ENCODE data around the gene MRTFB. TPM values are rescaled to one million over a fixed set of nuclear protein-coding genes. Genes with fewer than 3 reads are reported as not detected.

MRTFB gene
- polyA plus RNA-seq, 4 donors, result 3.1 to 20.2 (median 9.4) TPM

DNA sequence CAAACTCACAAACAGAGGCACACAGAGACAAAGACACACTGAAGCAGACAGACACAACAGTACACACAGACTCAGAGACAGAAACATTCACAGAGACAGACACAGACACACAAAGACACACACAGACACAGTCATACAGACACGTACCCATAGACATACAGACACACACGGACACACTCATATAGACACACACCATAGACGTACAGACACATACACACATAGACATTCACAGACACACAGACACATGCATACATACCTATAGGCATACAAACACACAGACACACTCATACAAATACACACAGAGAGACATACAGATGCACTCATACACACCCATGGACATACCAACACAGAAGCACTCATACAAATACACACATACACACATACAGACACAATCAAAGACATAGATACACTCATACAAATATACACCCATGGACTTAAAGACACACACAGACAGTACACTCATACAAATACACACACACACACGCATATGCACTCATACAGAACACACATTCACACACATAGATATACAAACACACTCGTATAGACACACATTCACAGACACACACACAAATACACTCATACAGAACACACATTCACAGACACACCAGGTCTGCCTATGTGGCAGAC, 19.9 kb upstream of the MRTFB start:
- no peak for FAIRE-seq

DNA sequence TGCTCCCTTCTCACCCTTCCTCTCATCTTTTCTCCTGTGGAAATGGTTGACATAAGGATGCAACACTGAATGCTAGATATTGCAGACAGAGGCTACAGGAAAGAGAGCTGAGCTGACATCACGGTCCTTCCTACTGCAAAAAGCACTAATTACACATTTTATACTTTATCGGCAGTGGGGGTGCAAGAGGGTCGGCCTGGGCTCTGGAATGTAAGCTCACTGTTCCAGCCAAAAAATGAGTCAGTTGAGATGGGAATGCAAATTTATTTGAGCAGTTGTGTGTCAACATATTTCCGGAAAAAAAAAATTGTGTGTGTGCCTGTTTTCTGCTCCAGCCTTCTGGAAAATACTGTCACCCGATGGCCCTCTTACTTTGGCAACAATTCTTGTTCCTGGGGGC, 14.1 kb upstream of the MRTFB start:
- no peak for FAIRE-seq
- Histone ChIP-seq H3K27ac (ENCODE audit: low read depth in 1 of 3, low read length in 2 of 3) (peak overlapping the region in 1 of 3 donors; percentile 33), H3K9me3 (ENCODE audit: control insufficient read depth in 2 of 2, insufficient read depth in 1 of 2, low read depth in 1 of 2, low read length in 1 of 2) (peaks cover 0 to 8% of the 10 kb centered on the region in 2 donors), H3K4me1 (ENCODE audit: control insufficient read depth in 3 of 3, insufficient read depth in 2 of 3, low read depth in 1 of 3, low read length in 2 of 3) (no peaks in the 10 kb centered on the region), H3K4me3 (ENCODE audit: low read depth in 1 of 3, low read length in 3 of 3) (no peak overlapping the region), H3K36me3 (ENCODE audit: control insufficient read depth in 3 of 3, insufficient read depth in 2 of 3, low read depth in 1 of 3, low read length in 3 of 3) (no peaks in the 10 kb centered on the region), H3K27me3 (ENCODE audit: control insufficient read depth in 3 of 3, insufficient read depth in 3 of 3, low read length in 3 of 3) (no peaks in the 10 kb centered on the region)
- 59 to 82% (median 79%) methylated on average over 5 of the region's 5 CpGs for WGBS, 3 donors
- no peak for DNase-seq

More for the DNA sequence above, 19.9 kb upstream of the MRTFB start:
- Histone ChIP-seq H3K27ac (ENCODE audit: low read depth in 1 of 3, low read length in 2 of 3) (no peak overlapping the region), H3K27me3 (ENCODE audit: control insufficient read depth in 3 of 3, insufficient read depth in 3 of 3, low read length in 3 of 3) (no peaks in the 10 kb centered on the region), H3K4me3 (ENCODE audit: low read depth in 1 of 3, low read length in 3 of 3) (no peak overlapping the region), H3K36me3 (ENCODE audit: control insufficient read depth in 3 of 3, insufficient read depth in 2 of 3, low read depth in 1 of 3, low read length in 3 of 3) (no peaks in the 10 kb centered on the region), H3K4me1 (ENCODE audit: control insufficient read depth in 3 of 3, insufficient read depth in 2 of 3, low read depth in 1 of 3, low read length in 2 of 3) (peaks cover 0 to 4% (median 0%) of the 10 kb centered on the region in 3 donors), H3K9me3 (ENCODE audit: control insufficient read depth in 2 of 2, insufficient read depth in 1 of 2, low read depth in 1 of 2, low read length in 1 of 2) (peaks cover 0 to 2% of the 10 kb centered on the region in 2 donors)
- DNase-seq, result no peak
- WGBS, 3 donors, result 88 to 93% (median 88%) methylated on average over 5 of the region's 5 CpGs

DNA sequence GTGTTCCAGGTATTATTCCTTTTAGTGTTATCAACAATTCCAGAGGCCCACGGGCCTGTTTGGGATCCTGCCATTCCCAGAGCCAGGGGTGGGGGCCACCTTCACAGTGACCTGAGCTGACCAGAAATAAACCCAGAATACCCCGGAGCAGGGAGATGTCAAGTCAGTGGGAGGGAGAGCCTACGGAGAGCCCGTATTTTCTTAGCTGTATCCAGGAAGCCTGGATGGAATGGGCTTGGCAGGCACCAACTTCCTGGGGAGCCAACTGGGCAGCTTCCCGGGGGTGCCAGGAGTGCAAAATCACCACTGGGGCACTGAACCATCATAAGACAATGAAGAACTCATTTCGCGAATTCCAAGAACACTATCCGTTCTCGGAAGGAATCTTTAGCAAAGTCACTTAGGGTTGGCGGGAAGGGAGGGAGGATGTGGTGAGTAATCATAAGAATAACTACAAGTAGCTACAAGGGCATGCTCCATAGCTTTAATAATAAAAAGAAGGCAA, 13.2 kb upstream of the MRTFB start:
- no peaks in the 10 kb centered on the region for H3K27me3 ChIP-seq (ENCODE audit: control insufficient read depth in 3 of 3, insufficient read depth in 3 of 3, low read length in 3 of 3)
- peak overlapping the region in 1 of 3 donors; percentile 21 for H3K27ac ChIP-seq (ENCODE audit: low read depth in 1 of 3, low read length in 2 of 3)
- H3K9me3 ChIP-seq (ENCODE audit: control insufficient read depth in 2 of 2, insufficient read depth in 1 of 2, low read depth in 1 of 2, low read length in 1 of 2), result peaks cover 0 to 8% of the 10 kb centered on the region in 2 donors
- no peak for DNase-seq
- H3K4me1 ChIP-seq (ENCODE audit: control insufficient read depth in 3 of 3, insufficient read depth in 2 of 3, low read depth in 1 of 3, low read length in 2 of 3), result no peaks in the 10 kb centered on the region
- 81 to 85% (median 82%) methylated on average over 10 of the region's 10 CpGs for WGBS, 3 donors
- no peak for FAIRE-seq
- H3K4me3 ChIP-seq (ENCODE audit: low read depth in 1 of 3, low read length in 3 of 3), result no peak overlapping the region
- no peaks in the 10 kb centered on the region for H3K36me3 ChIP-seq (ENCODE audit: control insufficient read depth in 3 of 3, insufficient read depth in 2 of 3, low read depth in 1 of 3, low read length in 3 of 3)

DNA sequence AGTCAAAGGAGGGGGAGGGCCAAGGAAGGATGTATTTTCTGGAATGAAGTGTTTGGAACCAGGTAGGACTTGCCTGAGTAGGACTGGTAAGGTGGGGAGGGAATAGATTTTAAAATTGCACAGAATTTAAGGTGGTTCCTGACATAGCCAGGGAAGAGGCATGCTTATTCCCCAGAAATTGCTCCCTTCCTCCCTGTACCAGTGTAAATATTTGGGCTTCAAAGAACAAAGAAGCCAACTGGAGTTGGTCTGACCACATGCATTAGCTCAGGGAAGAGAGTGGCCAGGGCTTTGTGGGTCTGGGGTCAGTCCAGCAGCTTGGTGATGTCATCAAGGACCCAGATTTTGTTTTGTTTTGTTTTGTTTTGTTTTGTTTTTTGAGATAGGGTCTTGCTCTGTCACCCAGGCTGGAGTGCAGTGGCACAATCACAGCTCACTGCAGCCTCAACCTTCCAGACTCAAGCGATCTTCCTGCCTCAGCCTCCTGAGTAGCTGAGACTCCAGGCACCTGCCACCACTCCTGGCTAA, 9.3 kb upstream of the MRTFB start:
- no peaks in the 10 kb centered on the region for H3K4me1 ChIP-seq (ENCODE audit: control insufficient read depth in 3 of 3, insufficient read depth in 2 of 3, low read depth in 1 of 3, low read length in 2 of 3)
- FAIRE-seq (no peak), DNase-seq (no peak)
- H3K9me3 ChIP-seq (ENCODE audit: control insufficient read depth in 2 of 2, insufficient read depth in 1 of 2, low read depth in 1 of 2, low read length in 1 of 2), result peaks cover 0 to 2% of the 10 kb centered on the region in 2 donors
- H3K36me3 ChIP-seq (ENCODE audit: control insufficient read depth in 3 of 3, insufficient read depth in 2 of 3, low read depth in 1 of 3, low read length in 3 of 3), result no peaks in the 10 kb centered on the region
- no peak overlapping the region for H3K27ac ChIP-seq (ENCODE audit: low read depth in 1 of 3, low read length in 2 of 3)
- H3K27me3 ChIP-seq (ENCODE audit: control insufficient read depth in 3 of 3, insufficient read depth in 3 of 3, low read length in 3 of 3), result no peaks in the 10 kb centered on the region
- WGBS, 3 donors, result 98 to 100% (median 100%) methylated on average over 1 of the region's 1 CpG
- H3K4me3 ChIP-seq (ENCODE audit: low read depth in 1 of 3, low read length in 3 of 3), result no peak overlapping the region

DNA sequence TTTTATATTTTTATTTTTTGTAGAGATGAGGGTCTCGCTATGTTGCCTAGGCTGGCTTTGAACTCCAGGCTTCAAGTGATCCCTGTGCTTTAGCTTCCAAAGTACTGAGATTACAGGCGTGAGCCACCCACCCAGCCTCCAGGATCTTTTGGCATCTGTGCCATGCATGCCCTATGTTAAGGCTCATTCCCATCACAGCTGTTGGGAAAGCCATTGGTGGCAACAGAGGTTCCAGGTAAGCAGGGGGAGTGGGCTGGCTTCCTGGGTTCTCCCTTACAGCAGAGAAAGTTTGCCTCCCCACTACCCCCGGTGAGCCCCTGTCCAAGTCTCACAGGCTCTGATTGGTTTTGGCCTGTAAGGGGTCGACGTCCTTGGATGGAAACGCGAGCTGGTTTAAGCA, 8.9 kb upstream of the MRTFB start:
- WGBS, 3 donors, result 89 to 93% (median 92%) methylated on average over 7 of the region's 7 CpGs
- DNase-seq (no peak), FAIRE-seq (no peak)
- H3K27me3 ChIP-seq (ENCODE audit: control insufficient read depth in 3 of 3, insufficient read depth in 3 of 3, low read length in 3 of 3), result no peaks in the 10 kb centered on the region
- H3K4me1 ChIP-seq (ENCODE audit: control insufficient read depth in 3 of 3, insufficient read depth in 2 of 3, low read depth in 1 of 3, low read length in 2 of 3), result no peaks in the 10 kb centered on the region
- H3K4me3 ChIP-seq (ENCODE audit: low read depth in 1 of 3, low read length in 3 of 3), result no peak overlapping the region
- H3K36me3 ChIP-seq (ENCODE audit: control insufficient read depth in 3 of 3, insufficient read depth in 2 of 3, low read depth in 1 of 3, low read length in 3 of 3), result no peaks in the 10 kb centered on the region
- no peaks in the 10 kb centered on the region for H3K9me3 ChIP-seq (ENCODE audit: control insufficient read depth in 2 of 2, insufficient read depth in 1 of 2, low read depth in 1 of 2, low read length in 1 of 2)
- no peak overlapping the region for H3K27ac ChIP-seq (ENCODE audit: low read depth in 1 of 3, low read length in 2 of 3)

DNA sequence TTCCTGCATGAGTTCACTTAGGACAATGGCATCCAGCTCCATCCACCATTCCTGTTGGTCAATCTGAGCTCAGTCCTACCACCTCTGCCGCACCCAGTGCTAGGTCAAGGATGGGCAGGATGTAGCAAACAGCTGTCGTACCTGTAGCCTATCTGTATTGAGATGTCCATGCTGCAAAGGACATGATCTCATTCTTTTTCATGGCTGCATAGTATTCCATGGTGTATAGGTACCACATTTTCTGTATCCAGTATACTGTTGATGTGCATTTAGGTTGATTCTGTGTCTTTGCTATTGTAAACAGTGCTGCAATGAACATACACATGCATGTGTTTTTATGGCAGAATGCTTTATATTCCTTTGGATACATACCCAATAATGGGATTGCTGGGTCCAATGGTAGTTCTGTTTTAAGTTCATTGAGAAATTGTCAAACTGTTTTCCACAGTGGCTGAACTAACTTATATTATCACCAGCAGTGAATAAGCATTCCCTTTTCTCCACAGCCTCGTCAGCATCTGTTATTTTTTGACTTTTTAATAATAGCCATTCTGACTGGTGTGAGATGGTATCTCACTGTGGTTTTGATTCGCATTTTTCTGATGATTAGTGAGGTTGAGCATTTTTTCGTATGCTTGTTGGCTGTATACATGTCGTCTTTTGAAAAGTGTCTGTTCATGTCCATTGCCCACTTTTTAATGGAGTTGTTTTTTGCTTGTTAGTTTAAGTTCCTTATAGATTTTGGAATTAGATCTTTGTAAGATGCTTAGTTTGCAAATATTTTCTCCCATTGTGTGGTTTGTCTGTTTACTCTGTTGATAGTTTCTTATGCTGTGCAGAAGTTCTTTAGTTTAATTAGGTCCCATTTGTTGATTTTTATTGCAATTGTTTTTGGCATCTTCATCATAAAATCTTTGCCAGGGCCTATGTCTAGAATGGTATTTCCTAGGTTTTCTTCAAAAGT, 7.2 kb upstream of the MRTFB start:
- Histone ChIP-seq H3K27me3 (ENCODE audit: control insufficient read depth in 3 of 3, insufficient read depth in 3 of 3, low read length in 3 of 3) (no peaks in the 10 kb centered on the region), H3K4me1 (ENCODE audit: control insufficient read depth in 3 of 3, insufficient read depth in 2 of 3, low read depth in 1 of 3, low read length in 2 of 3) (no peaks in the 10 kb centered on the region), H3K4me3 (ENCODE audit: low read depth in 1 of 3, low read length in 3 of 3) (no peak overlapping the region), H3K9me3 (ENCODE audit: control insufficient read depth in 2 of 2, insufficient read depth in 1 of 2, low read depth in 1 of 2, low read length in 1 of 2) (no peaks in the 10 kb centered on the region), H3K27ac (ENCODE audit: low read depth in 1 of 3, low read length in 2 of 3) (no peak overlapping the region), H3K36me3 (ENCODE audit: control insufficient read depth in 3 of 3, insufficient read depth in 2 of 3, low read depth in 1 of 3, low read length in 3 of 3) (no peaks in the 10 kb centered on the region)
- FAIRE-seq, result no peak
- no peak for DNase-seq
- WGBS, 3 donors, result 91 to 92% (median 92%) methylated on average over 6 of the region's 6 CpGs

DNA sequence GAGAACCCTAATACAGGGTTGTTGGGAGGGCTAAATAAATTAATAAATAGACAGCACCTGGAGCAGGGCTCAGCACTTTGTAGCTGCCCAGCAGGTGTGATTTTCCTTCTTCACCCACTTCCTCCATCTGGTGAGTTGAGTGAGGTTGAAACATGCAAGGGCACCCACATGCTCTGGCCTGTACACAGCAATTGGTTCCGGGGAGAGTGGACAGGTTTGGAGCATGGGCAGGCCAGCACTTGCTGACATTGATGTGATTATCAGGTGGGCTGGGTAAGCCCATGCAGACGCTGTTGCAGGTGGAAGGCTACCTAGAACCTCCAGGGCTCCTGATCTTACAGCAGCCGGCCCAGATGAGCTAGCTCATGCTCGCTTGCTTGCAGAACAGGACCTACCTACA, 1.3 kb upstream of the MRTFB start:
- Histone ChIP-seq H3K36me3 (ENCODE audit: control insufficient read depth in 3 of 3, insufficient read depth in 2 of 3, low read depth in 1 of 3, low read length in 3 of 3) (no peaks in the 10 kb centered on the region), H3K27me3 (ENCODE audit: control insufficient read depth in 3 of 3, insufficient read depth in 3 of 3, low read length in 3 of 3) (no peaks in the 10 kb centered on the region), H3K4me1 (ENCODE audit: control insufficient read depth in 3 of 3, insufficient read depth in 2 of 3, low read depth in 1 of 3, low read length in 2 of 3) (peaks cover 0 to 8% (median 5%) of the 10 kb centered on the region in 3 donors), H3K4me3 (ENCODE audit: low read depth in 1 of 3, low read length in 3 of 3) (no peak overlapping the region), H3K27ac (ENCODE audit: low read depth in 1 of 3, low read length in 2 of 3) (no peak overlapping the region), H3K9me3 (ENCODE audit: control insufficient read depth in 2 of 2, insufficient read depth in 1 of 2, low read depth in 1 of 2, low read length in 1 of 2) (no peaks in the 10 kb centered on the region)
- WGBS, 3 donors, result 90% methylated on average over 4 of the region's 4 CpGs
- DNase-seq (no peak), FAIRE-seq (no peak)

DNA sequence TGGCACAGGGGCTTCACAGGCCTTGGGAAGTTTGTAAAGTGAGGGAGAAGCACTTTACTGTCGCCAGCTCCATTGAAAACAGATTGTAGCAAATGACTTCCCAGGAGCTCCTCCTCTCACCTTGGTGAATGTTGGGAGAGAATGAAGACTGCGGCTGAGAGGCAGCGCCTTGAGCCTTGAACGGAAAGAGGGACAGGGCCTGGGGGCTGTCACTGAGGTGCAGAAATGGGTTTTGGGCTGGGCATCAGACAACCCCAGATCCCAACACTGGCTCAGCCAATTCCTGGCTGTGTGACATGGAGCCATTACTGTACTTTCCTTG, 603 bp upstream of the MRTFB start:
- 20 to 61% (median 49%) methylated on average over 4 of the region's 4 CpGs for WGBS, 3 donors

More for the DNA sequence above, 603 bp upstream of the MRTFB start:
- Histone ChIP-seq H3K4me1 (ENCODE audit: control insufficient read depth in 3 of 3, insufficient read depth in 2 of 3, low read depth in 1 of 3, low read length in 2 of 3) (peaks cover 0 to 8% (median 5%) of the 10 kb centered on the region in 3 donors), H3K4me3 (ENCODE audit: low read depth in 1 of 3, low read length in 3 of 3) (peak overlapping the region; percentile 90 to 94 (median 91)), H3K27me3 (ENCODE audit: control insufficient read depth in 3 of 3, insufficient read depth in 3 of 3, low read length in 3 of 3) (no peaks in the 10 kb centered on the region), H3K9me3 (ENCODE audit: control insufficient read depth in 2 of 2, insufficient read depth in 1 of 2, low read depth in 1 of 2, low read length in 1 of 2) (no peaks in the 10 kb centered on the region), H3K36me3 (ENCODE audit: control insufficient read depth in 3 of 3, insufficient read depth in 2 of 3, low read depth in 1 of 3, low read length in 3 of 3) (peaks cover 0 to 4% (median 0%) of the 10 kb centered on the region in 3 donors), H3K27ac (ENCODE audit: low read depth in 1 of 3, low read length in 2 of 3) (peak overlapping the region; percentile 78 to 86 (median 84))
- FAIRE-seq, result no peak
- DNase-seq, result no peak
